ENCODE results near the gene NSUN2.

Gene NSUN2

DNA sequence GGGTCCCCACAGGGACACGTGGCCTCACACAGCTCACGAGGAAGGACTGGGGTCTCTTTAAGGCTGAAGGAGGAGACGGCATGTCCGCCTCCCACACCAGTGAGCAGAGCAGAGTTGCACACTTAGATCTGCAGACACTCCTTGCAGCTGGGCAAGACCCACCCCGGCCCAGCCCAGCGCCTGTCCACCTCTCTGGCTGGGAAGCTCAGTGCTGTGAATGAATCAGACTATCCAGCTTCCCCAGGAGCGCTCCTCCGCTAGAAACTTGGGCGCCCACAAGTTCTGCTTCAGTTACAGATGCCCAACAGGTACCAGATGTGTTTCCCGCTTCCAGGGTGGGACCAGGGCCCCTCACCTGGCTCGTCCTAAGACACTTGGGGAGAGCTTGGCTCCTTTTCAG lies 78.9 kb downstream of the NSUN2 start:
- no peak for DNase-seq

DNA sequence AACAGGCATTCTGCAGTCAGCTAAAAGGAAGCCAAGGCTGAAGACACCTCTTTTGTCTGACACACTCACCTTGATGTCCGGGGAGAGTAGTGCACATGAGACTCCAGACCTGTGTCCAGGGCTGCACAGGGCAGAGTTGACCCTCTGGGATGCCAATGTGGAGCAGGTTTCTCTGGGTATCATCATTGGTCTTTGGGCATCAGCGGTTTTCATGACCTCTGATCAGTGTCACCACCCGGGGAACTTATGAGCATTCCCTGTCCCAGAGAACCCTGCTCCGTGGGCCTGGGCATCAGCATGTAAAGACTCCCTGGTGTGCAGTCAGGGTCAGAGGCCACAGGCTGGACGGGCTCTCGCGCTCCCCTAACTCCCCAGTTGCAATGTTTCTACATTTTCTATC lies 80.2 kb downstream of the NSUN2 start:
- no peak for DNase-seq

DNA sequence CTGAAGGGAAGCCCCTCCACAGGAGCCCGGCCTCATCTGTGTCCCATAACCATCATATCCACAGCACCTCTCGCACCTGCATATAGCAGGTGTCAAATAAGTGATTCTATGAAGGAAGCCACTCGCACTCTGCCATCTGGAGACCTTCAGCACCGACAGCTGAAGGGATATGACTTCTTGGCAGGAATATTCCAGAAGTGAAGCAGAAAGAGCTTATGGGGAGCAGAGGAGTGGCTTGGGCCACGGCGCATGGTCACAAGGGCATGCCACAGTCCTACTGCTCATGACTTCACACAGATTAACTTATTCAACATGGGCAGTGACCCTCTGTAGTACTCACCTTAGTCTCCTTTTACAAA lies 80.9 kb downstream of the NSUN2 start:
- DNase-seq: no peak

DNA sequence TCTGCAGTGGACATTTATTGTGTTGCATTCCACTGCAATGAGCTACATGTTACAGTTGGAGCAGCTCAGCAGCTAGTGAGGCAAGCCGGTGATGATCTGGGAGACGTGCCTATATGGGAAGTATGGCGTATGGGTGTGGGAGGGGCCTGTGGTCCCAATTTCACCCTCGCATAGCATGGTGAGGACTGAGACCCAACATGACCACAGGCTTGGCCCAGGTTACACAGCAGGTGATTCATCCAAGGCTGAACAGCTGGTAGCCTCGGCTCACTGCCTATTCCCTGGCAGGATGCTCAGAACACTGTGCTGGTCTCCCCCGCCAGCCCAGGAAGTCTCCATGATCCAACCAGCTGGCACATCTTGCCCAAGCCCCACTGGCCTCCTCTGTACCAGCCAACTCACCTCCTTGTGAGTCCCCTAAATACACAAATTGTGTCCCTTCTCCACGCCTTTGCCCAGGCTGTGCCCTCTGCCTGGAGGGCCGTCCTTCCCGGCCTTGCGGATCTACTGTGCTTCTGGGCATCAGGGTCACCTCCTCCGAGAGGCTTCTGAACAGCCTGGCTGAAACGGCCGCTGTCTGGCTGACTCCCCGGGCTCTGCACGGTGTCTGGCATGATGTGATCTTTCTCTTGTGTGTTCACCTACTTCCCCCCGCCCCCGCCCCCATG lies 81.4 kb downstream of the NSUN2 start:
- DNase-seq: no peak

DNA sequence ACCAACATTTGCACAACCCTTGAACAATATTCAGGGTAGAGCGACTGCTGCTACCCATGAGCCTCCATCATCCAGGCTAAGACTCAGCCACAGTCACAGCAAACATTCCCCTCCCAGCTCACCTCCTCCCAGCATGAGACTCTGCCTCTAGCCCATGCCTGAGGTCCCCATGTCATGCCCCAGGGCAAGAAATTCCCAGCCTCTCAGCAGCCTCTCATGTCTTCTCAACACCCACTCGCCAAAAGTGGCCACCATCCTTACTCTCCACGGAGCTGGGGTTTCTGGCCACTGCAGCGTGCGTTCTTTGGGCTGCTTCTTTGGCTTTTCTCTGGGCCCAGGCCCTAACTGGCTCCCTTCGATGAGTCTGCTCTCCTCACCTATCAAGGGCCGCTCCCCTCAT lies 82.2 kb downstream of the NSUN2 start:
- no peak for DNase-seq
